ENCODE results near the gene MAPRE3. TPM values are rescaled to one million over a fixed set of nuclear protein-coding genes. Genes with fewer than 3 reads are reported as not detected.

MAPRE3 gene
- polyA plus RNA-seq, 1 experiment, result 15.3 TPM

- ChIA-PET CTCF (interaction anchor here (1.5 to 3.8 kb wide), 2 partner anchors 14 to 47 kb away, joined by 4 to 21 read pairs; no protein-coding TSS in a partner anchor), POLR2A (no interaction called here)
- DNase-seq (ENCODE audit: low read depth), result no peak
- TF ChIP-seq, protein P1, sequence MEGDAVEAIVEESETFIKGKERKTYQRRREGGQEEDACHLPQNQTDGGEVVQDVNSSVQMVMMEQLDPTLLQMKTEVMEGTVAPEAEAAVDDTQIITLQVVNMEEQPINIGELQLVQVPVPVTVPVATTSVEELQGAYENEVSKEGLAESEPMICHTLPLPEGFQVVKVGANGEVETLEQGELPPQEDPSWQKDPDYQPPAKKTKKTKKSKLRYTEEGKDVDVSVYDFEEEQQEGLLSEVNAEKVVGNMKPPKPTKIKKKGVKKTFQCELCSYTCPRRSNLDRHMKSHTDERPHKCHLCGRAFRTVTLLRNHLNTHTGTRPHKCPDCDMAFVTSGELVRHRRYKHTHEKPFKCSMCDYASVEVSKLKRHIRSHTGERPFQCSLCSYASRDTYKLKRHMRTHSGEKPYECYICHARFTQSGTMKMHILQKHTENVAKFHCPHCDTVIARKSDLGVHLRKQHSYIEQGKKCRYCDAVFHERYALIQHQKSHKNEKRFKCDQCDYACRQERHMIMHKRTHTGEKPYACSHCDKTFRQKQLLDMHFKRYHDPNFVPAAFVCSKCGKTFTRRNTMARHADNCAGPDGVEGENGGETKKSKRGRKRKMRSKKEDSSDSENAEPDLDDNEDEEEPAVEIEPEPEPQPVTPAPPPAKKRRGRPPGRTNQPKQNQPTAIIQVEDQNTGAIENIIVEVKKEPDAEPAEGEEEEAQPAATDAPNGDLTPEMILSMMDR (IDR thresholded peaks at IDR 0.05; ENCODE audit: insufficient read depth, low read depth, low read length), result no peak
- Histone ChIP-seq H3K27me3 (ENCODE audit: control insufficient read depth, insufficient read depth, low read length) (no peaks in the 10 kb centered on the region), H3K36me3 (ENCODE audit: control insufficient read depth, insufficient read depth, low read length) (no peaks in the 10 kb centered on the region), H3K4me3 (ENCODE audit: low read depth, low read length) (no peak overlapping the region)
These were observed 38.6 kb downstream of the MAPRE3 start for GRCh38 chr2:27009083-27009482.

DNA sequence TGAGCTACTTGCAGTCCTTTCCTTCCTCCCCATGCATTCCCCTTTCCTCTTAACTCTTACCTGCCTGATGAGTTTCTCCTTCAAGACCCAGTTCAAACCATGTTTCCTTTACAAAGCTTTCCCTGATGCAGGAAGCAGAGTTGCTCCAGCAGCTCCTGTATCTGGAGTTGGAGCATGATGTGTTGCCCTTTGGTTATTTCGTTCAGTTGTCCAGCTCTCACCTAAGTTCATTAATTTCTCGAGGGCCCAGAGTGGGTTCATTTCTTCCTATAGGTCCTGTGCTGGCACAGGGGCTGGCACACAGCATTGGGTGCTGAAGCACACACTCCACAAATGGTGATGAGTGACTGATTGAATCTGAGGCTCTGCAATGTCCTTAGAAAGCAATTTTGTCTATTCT, 39.3 kb downstream of the MAPRE3 start:
- no peak for DNase-seq (ENCODE audit: low read depth)
- no peaks in the 10 kb centered on the region for H3K36me3 ChIP-seq (ENCODE audit: control insufficient read depth, insufficient read depth, low read length)
- ChIA-PET CTCF (interaction anchor here (1.5 to 3.8 kb wide), 2 partner anchors 14 to 48 kb away, joined by 4 to 21 read pairs; no protein-coding TSS in a partner anchor), POLR2A (no interaction called here)
- no peaks in the 10 kb centered on the region for H3K27me3 ChIP-seq (ENCODE audit: control insufficient read depth, insufficient read depth, low read length)
- H3K4me3 ChIP-seq (ENCODE audit: low read depth, low read length), result no peak overlapping the region
- TF ChIP-seq, protein P1 (IDR thresholded peaks at IDR 0.05; ENCODE audit: insufficient read depth, low read depth, low read length), result no peak

GRCh38 chr2:27010139-27010538, 39.7 kb downstream of the MAPRE3 start:
- TF ChIP-seq, protein P1 (IDR thresholded peaks at IDR 0.05; ENCODE audit: insufficient read depth, low read depth, low read length), result no peak
- H3K4me3 ChIP-seq (ENCODE audit: low read depth, low read length), result no peak overlapping the region
- no peaks in the 10 kb centered on the region for H3K27me3 ChIP-seq (ENCODE audit: control insufficient read depth, insufficient read depth, low read length)
- ChIA-PET CTCF (interaction anchor here (0.7 to 3.8 kb wide), 4 partner anchors 15 to 164 kb away, joined by 4 to 21 read pairs (median 4); no protein-coding TSS in a partner anchor), POLR2A (no interaction called here)
- H3K36me3 ChIP-seq (ENCODE audit: control insufficient read depth, insufficient read depth, low read length), result no peaks in the 10 kb centered on the region
- DNase-seq (ENCODE audit: low read depth), result no peak

GRCh38 chr2:27013738-27014137, 43.3 kb downstream of the MAPRE3 start:
- TF ChIP-seq, protein P1 (IDR thresholded peaks at IDR 0.05; ENCODE audit: insufficient read depth, low read depth, low read length), result no peak
- Histone ChIP-seq H3K27me3 (ENCODE audit: control insufficient read depth, insufficient read depth, low read length) (no peaks in the 10 kb centered on the region), H3K4me3 (ENCODE audit: low read depth, low read length) (no peak overlapping the region), H3K36me3 (ENCODE audit: control insufficient read depth, insufficient read depth, low read length) (no peaks in the 10 kb centered on the region)
- CTCF ChIA-PET, result interaction anchor here (8.4 kb wide), 1 partner anchor 52 kb away, joined by 263 read pairs; no protein-coding TSS in a partner anchor
- POLR2A ChIA-PET, result no interaction called here
- no peak for DNase-seq (ENCODE audit: low read depth)

DNA sequence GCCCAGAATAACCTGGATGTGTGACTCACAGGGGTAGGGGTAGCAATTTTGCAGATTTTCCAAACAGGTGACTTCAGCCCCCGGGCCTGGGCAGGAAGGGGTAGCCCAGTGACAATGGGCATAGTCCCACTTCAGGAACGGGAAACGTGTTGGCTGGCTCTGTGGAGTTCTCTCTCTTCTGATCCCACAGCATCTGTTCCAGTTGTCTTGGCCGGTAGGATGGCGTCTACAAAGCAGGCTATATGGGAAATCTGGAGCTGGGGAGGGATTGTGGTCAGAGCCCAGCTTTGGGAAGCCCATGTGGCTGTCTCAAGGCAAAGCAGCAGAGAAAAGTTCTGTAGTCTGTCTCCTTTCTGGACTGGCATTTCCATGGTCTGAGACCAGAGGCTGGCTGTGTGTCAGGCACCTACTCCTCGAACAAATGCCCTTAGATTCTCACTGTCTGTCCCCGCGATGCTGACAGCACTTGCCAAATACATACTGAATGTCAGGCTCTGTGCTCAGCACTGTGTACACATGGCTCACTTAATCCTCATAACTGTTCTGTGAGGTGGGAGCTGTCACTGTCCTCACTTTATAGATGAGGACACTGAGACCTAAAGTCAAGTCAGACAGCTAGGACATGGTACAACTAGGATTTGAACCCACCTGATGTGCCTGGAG, 44.5 kb downstream of the MAPRE3 start:
- Histone ChIP-seq H3K36me3 (ENCODE audit: control insufficient read depth, insufficient read depth, low read length) (no peaks in the 10 kb centered on the region), H3K27me3 (ENCODE audit: control insufficient read depth, insufficient read depth, low read length) (no peaks in the 10 kb centered on the region), H3K4me3 (ENCODE audit: low read depth, low read length) (no peak overlapping the region)
- TF ChIP-seq, protein P1 (IDR thresholded peaks at IDR 0.05; ENCODE audit: insufficient read depth, low read depth, low read length), result no peak
- POLR2A ChIA-PET, result no interaction called here
- DNase-seq (ENCODE audit: low read depth), result no peak
- CTCF ChIA-PET, result interaction anchor here (0.6 to 8.4 kb wide), 4 partner anchors 11 to 939 kb away, joined by 3 to 263 read pairs (median 30); partner anchors contain the start of gene DPYSL5
